Measurements from ENCODE around the gene IL22RA1.

The IL22RA1 gene

GRCh38 chr1:24167008-24167407, 24.1 kb upstream of the IL22RA1 start (continued):
- TF ChIP-seq ZFP30 (CRISPR knock-in tag; IDR thresholded peaks at IDR 0.05) (no peak), TCF4 (CRISPR knock-in tag; IDR thresholded peaks at IDR 0.05; ENCODE audit: borderline replicate concordance) (no peak), BACH2 (CRISPR knock-in tag; IDR thresholded peaks at IDR 0.05; ENCODE audit: borderline replicate concordance) (no peak)

DNA sequence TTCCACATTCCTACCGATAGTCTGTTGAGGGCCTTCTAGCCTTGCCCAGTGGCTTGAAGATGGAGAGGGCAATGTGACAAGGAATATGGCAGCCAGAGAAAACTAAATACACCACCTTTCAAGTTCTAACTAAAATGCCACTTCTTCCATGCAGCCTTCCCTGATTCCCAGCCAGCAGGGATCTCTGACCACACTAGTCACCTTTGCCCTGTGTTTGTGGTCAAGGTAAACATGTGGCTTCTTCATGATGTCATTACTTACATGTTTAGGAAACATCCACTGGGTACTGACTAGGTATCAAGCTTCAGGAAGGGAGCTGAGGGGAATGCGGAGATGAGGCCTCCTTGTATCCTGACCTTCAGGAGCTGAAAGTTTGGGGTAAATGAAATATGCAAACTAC, 22.6 kb upstream of the IL22RA1 start:
- TF ChIP-seq CSDC2 (CRISPR knock-in tag; IDR thresholded peaks at IDR 0.05) (no peak), BACH2 (CRISPR knock-in tag; IDR thresholded peaks at IDR 0.05; ENCODE audit: borderline replicate concordance) (no peak), ESRRG (CRISPR knock-in tag; IDR thresholded peaks at IDR 0.05) (no peak), ZNF565 (CRISPR knock-in tag; conservative IDR thresholded peaks at IDR 0.05; ENCODE audit: low read depth) (no peak), RARB (CRISPR knock-in tag; IDR thresholded peaks at IDR 0.05) (no peak)
- no peak for ATAC-seq

GRCh38 chr1:24164004-24164403, 21.1 kb upstream of the IL22RA1 start:
- TF ChIP-seq ZFP3 (CRISPR knock-in tag; IDR thresholded peaks at IDR 0.05) (no peak), ZFP30 (CRISPR knock-in tag; IDR thresholded peaks at IDR 0.05) (no peak), ZNF8 (CRISPR knock-in tag; IDR thresholded peaks at IDR 0.05) (no peak), CSRNP3 (CRISPR knock-in tag; IDR thresholded peaks at IDR 0.05) (no peak), ZNF565 (CRISPR knock-in tag; conservative IDR thresholded peaks at IDR 0.05; ENCODE audit: low read depth) (no peak), TCF4 (CRISPR knock-in tag; IDR thresholded peaks at IDR 0.05; ENCODE audit: borderline replicate concordance) (no peak), ZNF70 (CRISPR knock-in tag; IDR thresholded peaks at IDR 0.05) (no peak), OSR1 (CRISPR knock-in tag; IDR thresholded peaks at IDR 0.05) (no peak), RARB (CRISPR knock-in tag; IDR thresholded peaks at IDR 0.05) (no peak)
- TF ChIP-seq, protein P1, sequence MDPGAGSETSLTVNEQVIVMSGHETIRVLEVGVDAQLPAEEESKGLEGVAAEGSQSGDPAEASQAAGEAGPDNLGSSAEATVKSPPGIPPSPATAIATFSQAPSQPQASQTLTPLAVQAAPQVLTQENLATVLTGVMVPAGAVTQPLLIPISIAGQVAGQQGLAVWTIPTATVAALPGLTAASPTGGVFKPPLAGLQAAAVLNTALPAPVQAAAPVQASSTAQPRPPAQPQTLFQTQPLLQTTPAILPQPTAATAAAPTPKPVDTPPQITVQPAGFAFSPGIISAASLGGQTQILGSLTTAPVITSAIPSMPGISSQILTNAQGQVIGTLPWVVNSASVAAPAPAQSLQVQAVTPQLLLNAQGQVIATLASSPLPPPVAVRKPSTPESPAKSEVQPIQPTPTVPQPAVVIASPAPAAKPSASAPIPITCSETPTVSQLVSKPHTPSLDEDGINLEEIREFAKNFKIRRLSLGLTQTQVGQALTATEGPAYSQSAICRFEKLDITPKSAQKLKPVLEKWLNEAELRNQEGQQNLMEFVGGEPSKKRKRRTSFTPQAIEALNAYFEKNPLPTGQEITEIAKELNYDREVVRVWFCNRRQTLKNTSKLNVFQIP (CRISPR knock-in tag; IDR thresholded peaks at IDR 0.05; ENCODE audit: borderline replicate concordance, low read depth), result no peak
- TF ChIP-seq, protein P2, sequence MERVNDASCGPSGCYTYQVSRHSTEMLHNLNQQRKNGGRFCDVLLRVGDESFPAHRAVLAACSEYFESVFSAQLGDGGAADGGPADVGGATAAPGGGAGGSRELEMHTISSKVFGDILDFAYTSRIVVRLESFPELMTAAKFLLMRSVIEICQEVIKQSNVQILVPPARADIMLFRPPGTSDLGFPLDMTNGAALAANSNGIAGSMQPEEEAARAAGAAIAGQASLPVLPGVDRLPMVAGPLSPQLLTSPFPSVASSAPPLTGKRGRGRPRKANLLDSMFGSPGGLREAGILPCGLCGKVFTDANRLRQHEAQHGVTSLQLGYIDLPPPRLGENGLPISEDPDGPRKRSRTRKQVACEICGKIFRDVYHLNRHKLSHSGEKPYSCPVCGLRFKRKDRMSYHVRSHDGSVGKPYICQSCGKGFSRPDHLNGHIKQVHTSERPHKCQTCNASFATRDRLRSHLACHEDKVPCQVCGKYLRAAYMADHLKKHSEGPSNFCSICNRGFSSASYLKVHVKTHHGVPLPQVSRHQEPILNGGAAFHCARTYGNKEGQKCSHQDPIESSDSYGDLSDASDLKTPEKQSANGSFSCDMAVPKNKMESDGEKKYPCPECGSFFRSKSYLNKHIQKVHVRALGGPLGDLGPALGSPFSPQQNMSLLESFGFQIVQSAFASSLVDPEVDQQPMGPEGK (CRISPR knock-in tag; IDR thresholded peaks at IDR 0.05; ENCODE audit: borderline replicate concordance), result no peak
- no peak for ATAC-seq

DNA sequence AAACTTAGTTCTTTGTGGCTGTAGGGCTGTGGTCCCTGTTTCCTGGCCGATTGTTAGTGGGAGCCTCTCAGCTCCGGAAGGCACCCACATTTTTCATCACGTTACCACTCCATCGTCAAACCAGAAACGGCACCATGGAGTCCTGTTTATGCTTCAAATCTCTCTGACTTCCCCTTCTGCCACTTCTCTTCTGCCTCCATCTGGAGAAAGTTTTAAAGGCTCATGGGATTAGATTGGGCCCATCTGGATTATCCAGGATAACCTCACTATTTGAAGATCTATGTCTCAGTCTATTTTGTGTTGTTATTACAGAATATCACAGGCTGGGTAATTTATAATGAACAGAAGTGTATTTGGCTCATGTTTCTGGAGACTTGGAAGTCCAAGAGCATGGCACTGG, 19.3 kb upstream of the IL22RA1 start:
- TF ChIP-seq SNAI2 (CRISPR knock-in tag; IDR thresholded peaks at IDR 0.05) (no peak), ZFP30 (CRISPR knock-in tag; IDR thresholded peaks at IDR 0.05) (no peak), OSR1 (CRISPR knock-in tag; IDR thresholded peaks at IDR 0.05) (no peak)

GRCh38 chr1:24161270-24161669, 18.3 kb upstream of the IL22RA1 start:
- TF ChIP-seq OSR1 (CRISPR knock-in tag; IDR thresholded peaks at IDR 0.05) (no peak), ZFP30 (CRISPR knock-in tag; IDR thresholded peaks at IDR 0.05) (no peak), GLIS3 (CRISPR knock-in tag; IDR thresholded peaks at IDR 0.05) (no peak), BACH2 (CRISPR knock-in tag; IDR thresholded peaks at IDR 0.05; ENCODE audit: borderline replicate concordance) (no peak), TCF4 (CRISPR knock-in tag; IDR thresholded peaks at IDR 0.05; ENCODE audit: borderline replicate concordance) (no peak), RARB (CRISPR knock-in tag; IDR thresholded peaks at IDR 0.05) (no peak), ISL1 (CRISPR knock-in tag; IDR thresholded peaks at IDR 0.05) (no peak), ESRRG (CRISPR knock-in tag; IDR thresholded peaks at IDR 0.05) (no peak), PPARA (CRISPR knock-in tag; IDR thresholded peaks at IDR 0.05; ENCODE audit: borderline replicate concordance) (no peak), ARNTL (CRISPR knock-in tag; IDR thresholded peaks at IDR 0.05; ENCODE audit: borderline replicate concordance, low read depth) (no peak), TOX (CRISPR knock-in tag; IDR thresholded peaks at IDR 0.05; ENCODE audit: borderline replicate concordance) (no peak), CSDC2 (CRISPR knock-in tag; IDR thresholded peaks at IDR 0.05) (no peak), ZNF565 (CRISPR knock-in tag; conservative IDR thresholded peaks at IDR 0.05; ENCODE audit: low read depth) (no peak), CREB5 (CRISPR knock-in tag; IDR thresholded peaks at IDR 0.05; ENCODE audit: low read depth) (no peak), ZC3H10 (CRISPR knock-in tag; IDR thresholded peaks at IDR 0.05) (no peak)
- TF ChIP-seq, protein P2 (CRISPR knock-in tag; IDR thresholded peaks at IDR 0.05; ENCODE audit: borderline replicate concordance), result no peak
- TF ChIP-seq, protein P1 (CRISPR knock-in tag; IDR thresholded peaks at IDR 0.05; ENCODE audit: borderline replicate concordance, low read depth), result no peak
- ATAC-seq, result peak; percentile 29; the same call in 1 of the 3 replicates

More for the DNA sequence above, 19.3 kb upstream of the IL22RA1 start:
- ATAC-seq, result no peak

Measured in SK-N-SH treated with all-trans-retinoic acid at 6 μM for 48 hours (cell line).